ENCODE measurements around the gene ACTG2.

Gene ACTG2

GRCh38 chr2:73918856-73919255, 26.0 kb downstream of the ACTG2 start:
- H3K4me3 ChIP-seq (ENCODE audit: control insufficient read depth, low read depth, low read length): no peak overlapping the region
- DNase-seq (ENCODE audit: low read depth): no peak
- no peak for TF ChIP-seq CTCF (conservative IDR thresholded peaks at IDR 0.05; ENCODE audit: control insufficient read depth, insufficient read depth, low read depth, low read length)

DNA sequence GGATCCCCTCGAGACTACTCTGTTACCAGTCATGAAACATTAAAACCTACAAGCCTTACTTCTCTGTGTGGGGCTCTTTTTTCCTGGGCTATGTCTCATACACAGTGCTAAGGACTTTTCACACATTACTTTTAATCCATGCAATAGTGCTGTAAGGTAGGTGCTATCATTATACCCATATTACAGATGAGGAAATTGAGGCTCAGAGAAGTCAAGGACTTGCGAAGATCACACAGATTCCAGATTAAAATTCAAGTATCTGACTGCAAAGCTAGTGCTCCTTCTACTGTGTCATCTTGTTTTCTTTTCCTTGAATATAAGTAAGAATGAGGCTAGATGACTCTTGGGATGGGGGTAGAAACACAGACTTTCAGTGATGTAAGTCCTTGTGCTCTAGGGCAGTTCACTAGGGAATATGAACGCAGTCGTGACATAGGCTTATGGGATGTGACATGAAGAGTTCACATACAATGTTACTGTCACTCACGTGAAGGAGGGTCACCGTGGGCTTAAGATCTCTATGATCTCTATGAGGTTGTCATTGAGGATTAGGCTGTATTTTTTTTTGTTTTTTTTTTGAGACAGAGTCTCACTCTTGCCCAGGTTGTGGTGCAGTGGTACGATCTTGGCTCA, 26.9 kb downstream of the ACTG2 start:
- no peak for TF ChIP-seq CTCF (conservative IDR thresholded peaks at IDR 0.05; ENCODE audit: control insufficient read depth, insufficient read depth, low read depth, low read length)
- DNase-seq (ENCODE audit: low read depth): no peak
- no peak overlapping the region for H3K4me3 ChIP-seq (ENCODE audit: control insufficient read depth, low read depth, low read length)

DNA sequence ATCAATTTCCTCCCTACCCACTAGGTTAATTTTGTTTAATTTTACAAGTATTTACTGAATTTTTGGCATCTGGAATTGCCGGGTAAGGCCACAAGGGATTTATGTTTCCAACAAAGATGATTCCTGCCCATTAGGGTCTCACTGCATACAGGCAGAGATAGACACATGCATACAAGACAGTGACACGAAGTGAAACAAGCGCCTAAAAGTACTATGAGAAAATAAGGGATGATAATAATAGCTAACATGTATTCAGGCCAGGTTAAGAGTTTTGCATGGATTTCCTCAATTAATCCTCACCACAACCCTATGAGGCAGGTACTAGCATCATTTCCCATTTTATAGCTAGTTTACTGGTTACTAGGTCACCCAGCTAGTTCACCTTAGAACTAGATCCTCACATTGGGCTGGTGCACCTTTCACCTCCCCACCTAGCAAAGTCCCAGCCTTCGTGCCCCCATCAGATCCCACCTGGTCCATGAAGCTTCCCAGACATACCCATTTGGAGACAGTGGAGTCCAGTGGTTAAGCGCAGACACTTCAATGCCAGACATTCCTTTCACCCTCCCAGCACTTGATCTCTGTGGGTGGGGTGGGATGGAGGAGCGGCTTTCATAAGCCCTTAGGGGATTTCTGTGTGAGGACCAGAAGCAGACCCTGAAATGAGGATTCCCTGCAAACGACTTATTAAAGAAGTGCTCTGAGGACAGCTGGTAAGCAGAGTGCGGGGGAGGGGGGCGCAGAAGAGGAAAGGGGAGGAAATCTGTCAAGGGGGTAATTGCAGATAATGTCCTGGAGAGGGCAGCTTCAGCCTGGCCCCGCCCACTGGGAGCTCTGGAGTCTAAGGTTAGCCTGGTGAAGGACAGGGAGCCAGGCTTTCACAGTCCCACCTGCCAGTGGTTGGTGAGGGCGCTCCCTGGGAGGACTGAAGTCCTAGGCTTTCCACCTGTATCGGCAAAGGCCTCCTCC, 28.1 kb downstream of the ACTG2 start:
- DNase-seq (ENCODE audit: low read depth): no peak
- no peak overlapping the region for H3K4me3 ChIP-seq (ENCODE audit: control insufficient read depth, low read depth, low read length)
- TF ChIP-seq CTCF (conservative IDR thresholded peaks at IDR 0.05; ENCODE audit: control insufficient read depth, insufficient read depth, low read depth, low read length): peak; percentile 30

DNA sequence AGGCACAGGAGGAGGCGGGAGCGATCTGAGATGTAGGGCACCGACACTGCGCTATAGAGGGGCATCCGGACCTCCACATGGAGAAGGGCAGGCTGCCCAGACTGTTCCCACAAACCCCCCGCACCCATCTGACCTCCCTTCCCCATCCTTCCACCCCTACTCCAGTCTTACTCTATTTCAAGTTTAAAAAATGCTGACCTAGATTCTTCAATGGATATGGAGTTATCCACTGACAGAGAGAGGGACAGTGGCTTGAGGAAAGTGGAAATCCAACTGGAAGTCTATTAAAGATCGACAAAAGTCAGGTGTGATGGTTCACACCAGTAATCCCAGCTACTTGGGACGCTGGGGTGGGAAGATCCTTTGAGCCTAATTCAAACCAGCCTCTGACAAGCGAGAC, 28.8 kb downstream of the ACTG2 start:
- no peak overlapping the region for H3K4me3 ChIP-seq (ENCODE audit: control insufficient read depth, low read depth, low read length)
- TF ChIP-seq CTCF (conservative IDR thresholded peaks at IDR 0.05; ENCODE audit: control insufficient read depth, insufficient read depth, low read depth, low read length): no peak
- DNase-seq (ENCODE audit: low read depth): no peak

DNA sequence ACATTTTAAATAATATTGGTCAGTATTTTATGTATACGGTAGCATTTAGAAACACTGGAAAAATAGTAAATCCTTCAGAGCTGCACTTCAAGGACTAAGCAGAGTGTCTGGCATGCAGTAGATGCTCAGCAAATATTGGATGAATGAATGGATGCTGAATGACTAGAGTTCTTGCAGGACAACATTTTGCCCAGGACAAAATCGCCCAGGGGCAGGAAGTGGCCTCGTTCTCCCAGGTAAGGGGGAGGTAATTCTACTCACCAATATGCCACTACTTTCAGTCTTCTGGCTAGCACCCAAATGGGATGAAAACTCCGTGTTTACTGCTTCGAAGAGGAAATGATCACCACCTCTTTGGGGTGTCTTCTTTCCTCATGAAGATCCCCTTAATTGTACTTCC, 29.9 kb downstream of the ACTG2 start:
- no peak overlapping the region for H3K4me3 ChIP-seq (ENCODE audit: control insufficient read depth, low read depth, low read length)
- no peak for DNase-seq (ENCODE audit: low read depth)
- no peak for TF ChIP-seq CTCF (conservative IDR thresholded peaks at IDR 0.05; ENCODE audit: control insufficient read depth, insufficient read depth, low read depth, low read length)

GRCh38 chr2:73925033-73925704, 32.4 kb downstream of the ACTG2 start:
- no peak for TF ChIP-seq CTCF (conservative IDR thresholded peaks at IDR 0.05; ENCODE audit: control insufficient read depth, insufficient read depth, low read depth, low read length)
- H3K4me3 ChIP-seq (ENCODE audit: control insufficient read depth, low read depth, low read length): no peak overlapping the region
- no peak for DNase-seq (ENCODE audit: low read depth)
